Right atrium auricular region (tissue), 2 donors: ENCODE data around the gene SPCS3. TPM values are rescaled to one million over a fixed set of nuclear protein-coding genes. Genes with fewer than 3 reads are reported as not detected.
"Not testable (repeated sequence)": the region's sequence is repeated elsewhere in the genome, so short reads cannot be mapped to it uniquely, and the experiment has no call there.

Experiments
- DNase-seq: peaks from one replicate; pipeline ENCODE4 v3.0.0-alpha.2; 2019; ENCODE audit warnings: low spot score
- H3K27ac ChIP-seq, 2 donors: fragments of 200-600 bp; sonication (generic); 1 replicate in 1 of 2; 2 replicates in 1 of 2; pipeline ENCODE4 v1.5.1; 2016 to 2019
- H3K27me3 ChIP-seq, 2 donors: fragments of 200-600 bp; sonication (generic); one replicate each; pipeline versions ENCODE4 v1.5.1 to v1.6.0; 2017 to 2019
- H3K36me3 ChIP-seq: fragments of 200-600 bp; sonication (generic); one replicate; pipeline ENCODE4 v1.5.1; 2016
- H3K4me1 ChIP-seq, 2 donors: fragments of 200-600 bp; sonication (generic); one replicate each; pipeline versions ENCODE4 v1.5.1 to v1.6.0; 2017 to 2019
- H3K4me3 ChIP-seq, 2 donors: fragments of 200-600 bp; sonication (generic); 1 replicate in 1 of 2; 2 replicates in 1 of 2; pipeline ENCODE4 v1.5.1; 2017 to 2019; ENCODE audit warnings: mild to moderate bottlenecking in 1 of 2, moderate library complexity in 1 of 2
- H3K9me3 ChIP-seq, 2 donors: fragments of 200-600 bp; sonication (generic); one replicate each; pipeline ENCODE4 v1.5.1; 2019
- total RNA-seq, 2 donors: library from RNA; depleted of rRNA; stranded (reverse); fragments of >200 nt; gene quantifications; one replicate each; pipeline ENCODE4 v1.1.0, GENCODE V29; 2016
- TF ChIP-seq, protein P1 (sequence below), 2 donors: fragments of 200-600 bp; sonication (generic); IDR thresholded peaks; one replicate each; pipeline ENCODE4 v1.5.1; 2019; ENCODE audit warnings: antibody characterized with exemption in 2 of 2

SPCS3 gene
- total RNA-seq, 2 donors from 2014 or later: 45.7 to 55.0 TPM

DNA sequence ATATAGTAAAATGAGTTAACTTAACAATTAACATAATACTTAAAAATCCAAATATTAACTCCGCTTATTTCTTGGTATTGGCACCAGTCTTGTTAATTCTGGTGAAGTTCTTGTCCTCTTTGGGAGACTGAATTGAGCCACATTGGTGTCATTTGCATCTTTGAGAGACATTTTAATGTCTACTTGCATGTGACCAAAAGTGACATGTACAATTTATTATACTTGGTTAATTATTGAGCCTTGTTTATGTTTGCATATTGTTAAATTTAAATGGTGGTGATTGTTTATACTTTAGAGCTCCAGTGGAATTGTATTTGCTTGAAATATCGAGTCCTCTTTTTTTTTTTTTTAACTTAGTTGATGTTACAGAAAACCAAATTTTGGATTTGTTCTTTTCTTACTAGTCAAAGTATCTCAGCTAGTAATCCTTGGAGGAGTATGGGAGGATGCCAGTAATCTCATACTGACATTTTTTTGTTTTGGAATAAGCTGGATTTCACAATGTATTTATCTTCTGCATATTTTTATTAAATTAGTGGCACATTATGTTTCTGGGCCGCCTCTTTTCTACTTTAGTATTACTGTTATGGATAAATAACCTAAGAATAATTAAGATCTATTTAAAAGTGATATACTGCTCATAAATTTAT, 3.9 kb downstream of the SPCS3 start:
- H3K27ac ChIP-seq: no peak overlapping the region
- H3K27me3 ChIP-seq: no peaks in the 10 kb centered on the region
- no peaks in the 10 kb centered on the region for H3K9me3 ChIP-seq
- no peaks in the 10 kb centered on the region for H3K36me3 ChIP-seq
- peaks cover 0 to 49% of the 10 kb centered on the region in 2 donors for H3K4me1 ChIP-seq
- DNase-seq: no peak
- no peak overlapping the region for H3K4me3 ChIP-seq
- TF ChIP-seq, protein P1, sequence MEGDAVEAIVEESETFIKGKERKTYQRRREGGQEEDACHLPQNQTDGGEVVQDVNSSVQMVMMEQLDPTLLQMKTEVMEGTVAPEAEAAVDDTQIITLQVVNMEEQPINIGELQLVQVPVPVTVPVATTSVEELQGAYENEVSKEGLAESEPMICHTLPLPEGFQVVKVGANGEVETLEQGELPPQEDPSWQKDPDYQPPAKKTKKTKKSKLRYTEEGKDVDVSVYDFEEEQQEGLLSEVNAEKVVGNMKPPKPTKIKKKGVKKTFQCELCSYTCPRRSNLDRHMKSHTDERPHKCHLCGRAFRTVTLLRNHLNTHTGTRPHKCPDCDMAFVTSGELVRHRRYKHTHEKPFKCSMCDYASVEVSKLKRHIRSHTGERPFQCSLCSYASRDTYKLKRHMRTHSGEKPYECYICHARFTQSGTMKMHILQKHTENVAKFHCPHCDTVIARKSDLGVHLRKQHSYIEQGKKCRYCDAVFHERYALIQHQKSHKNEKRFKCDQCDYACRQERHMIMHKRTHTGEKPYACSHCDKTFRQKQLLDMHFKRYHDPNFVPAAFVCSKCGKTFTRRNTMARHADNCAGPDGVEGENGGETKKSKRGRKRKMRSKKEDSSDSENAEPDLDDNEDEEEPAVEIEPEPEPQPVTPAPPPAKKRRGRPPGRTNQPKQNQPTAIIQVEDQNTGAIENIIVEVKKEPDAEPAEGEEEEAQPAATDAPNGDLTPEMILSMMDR (IDR thresholded peaks at IDR 0.05): no peak

DNA sequence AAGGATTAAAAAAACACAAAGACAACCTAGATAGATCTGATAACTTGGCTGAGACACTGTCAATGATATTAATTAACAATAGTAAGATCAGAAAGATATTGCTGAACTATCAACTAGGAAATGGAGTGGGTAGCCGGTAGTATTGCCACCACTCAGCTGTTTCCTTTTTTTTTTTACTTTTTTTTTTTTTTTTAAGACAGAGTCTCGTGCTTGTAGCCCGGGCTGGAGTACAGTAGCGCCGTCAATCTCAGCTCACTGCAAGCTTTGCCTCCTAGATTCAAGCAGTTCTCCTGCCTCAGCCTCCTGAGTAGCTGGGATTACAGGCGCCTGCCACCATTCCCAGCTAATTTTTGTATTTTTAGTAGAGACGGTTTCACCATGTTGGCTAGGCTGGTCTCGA, 5.1 kb downstream of the SPCS3 start:
- not testable (repeated sequence) for DNase-seq, H3K36me3 ChIP-seq, H3K9me3 ChIP-seq, H3K27ac ChIP-seq, H3K27me3 ChIP-seq, H3K4me3 ChIP-seq
- peaks cover 0 to 42% of the 10 kb centered on the region in 2 donors for H3K4me1 ChIP-seq

DNA sequence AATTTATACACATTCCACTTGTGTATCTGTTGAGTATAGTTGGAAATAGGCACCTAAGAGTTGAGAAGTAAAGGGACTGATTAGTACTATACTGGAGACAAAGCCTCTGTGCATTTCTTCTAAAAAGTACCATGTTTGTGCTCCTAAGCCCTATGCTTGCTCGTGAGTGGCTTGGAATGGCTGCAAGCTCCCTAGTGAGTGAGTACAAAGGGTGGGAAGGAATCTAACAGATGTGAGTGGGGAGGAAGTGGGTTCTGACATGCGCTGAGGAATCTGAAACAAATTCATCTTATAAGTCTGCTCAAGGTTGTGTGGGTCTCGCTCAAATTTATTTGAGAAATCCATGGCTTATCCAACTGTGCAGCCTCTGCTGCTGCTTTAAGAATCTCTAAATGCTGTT, 13.3 kb downstream of the SPCS3 start:
- no peak overlapping the region for H3K4me3 ChIP-seq
- TF ChIP-seq, protein P1 (IDR thresholded peaks at IDR 0.05): no peak
- no peaks in the 10 kb centered on the region for H3K9me3 ChIP-seq
- no peaks in the 10 kb centered on the region for H3K4me1 ChIP-seq
- H3K27ac ChIP-seq: no peak overlapping the region
- DNase-seq: no peak
- peaks cover 6% of the 10 kb centered on the region for H3K36me3 ChIP-seq
- H3K27me3 ChIP-seq: no peaks in the 10 kb centered on the region

DNA sequence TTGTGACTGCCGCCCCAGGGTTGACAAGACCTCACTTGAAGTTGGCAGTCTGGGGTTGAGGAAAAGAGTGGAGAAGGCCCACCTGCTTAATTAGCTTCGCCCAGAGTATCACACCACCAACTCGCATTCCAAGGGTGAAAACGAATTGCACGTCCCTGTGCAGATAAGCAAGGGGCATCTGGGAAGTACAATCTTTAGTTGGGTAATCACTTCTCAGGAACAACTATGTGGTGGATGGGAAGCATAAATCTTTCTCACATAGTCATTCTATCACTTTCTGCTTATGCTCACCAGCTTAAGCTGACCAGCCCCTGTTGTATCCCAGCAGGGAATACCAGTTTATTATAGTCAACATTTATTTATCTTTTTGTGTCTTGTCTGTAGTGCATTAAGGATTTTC, 14.3 kb downstream of the SPCS3 start:
- no peak overlapping the region for H3K4me3 ChIP-seq
- H3K4me1 ChIP-seq: no peaks in the 10 kb centered on the region
- no peak for DNase-seq
- no peaks in the 10 kb centered on the region for H3K27me3 ChIP-seq
- no peaks in the 10 kb centered on the region for H3K9me3 ChIP-seq
- no peak overlapping the region for H3K27ac ChIP-seq
- TF ChIP-seq, protein P1 (IDR thresholded peaks at IDR 0.05): no peak
- peaks cover 6% of the 10 kb centered on the region for H3K36me3 ChIP-seq

DNA sequence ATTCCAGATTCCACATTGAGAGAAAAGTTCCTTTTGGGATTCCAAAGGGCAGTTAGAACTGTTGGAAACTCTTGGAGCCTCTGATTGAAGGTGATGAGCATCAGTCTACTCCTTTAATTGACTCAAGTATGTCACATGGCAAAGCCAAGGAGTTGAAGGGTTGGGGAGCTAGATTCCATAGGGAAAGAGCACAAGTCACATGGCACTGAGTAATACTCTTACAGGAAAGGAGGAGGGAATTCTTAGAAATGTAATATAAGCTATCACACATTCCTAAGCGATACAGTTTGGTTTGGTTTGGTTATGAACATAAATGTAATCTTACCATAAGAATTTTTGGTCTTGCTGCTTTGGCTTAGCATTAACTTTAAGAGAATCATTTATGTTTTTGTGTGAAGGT, 15.7 kb downstream of the SPCS3 start:
- peaks cover 3% of the 10 kb centered on the region for H3K36me3 ChIP-seq
- TF ChIP-seq, protein P1 (IDR thresholded peaks at IDR 0.05): no peak
- no peak overlapping the region for H3K4me3 ChIP-seq
- no peak overlapping the region for H3K27ac ChIP-seq
- H3K9me3 ChIP-seq: no peaks in the 10 kb centered on the region
- DNase-seq: no peak
- no peaks in the 10 kb centered on the region for H3K27me3 ChIP-seq
- no peaks in the 10 kb centered on the region for H3K4me1 ChIP-seq

DNA sequence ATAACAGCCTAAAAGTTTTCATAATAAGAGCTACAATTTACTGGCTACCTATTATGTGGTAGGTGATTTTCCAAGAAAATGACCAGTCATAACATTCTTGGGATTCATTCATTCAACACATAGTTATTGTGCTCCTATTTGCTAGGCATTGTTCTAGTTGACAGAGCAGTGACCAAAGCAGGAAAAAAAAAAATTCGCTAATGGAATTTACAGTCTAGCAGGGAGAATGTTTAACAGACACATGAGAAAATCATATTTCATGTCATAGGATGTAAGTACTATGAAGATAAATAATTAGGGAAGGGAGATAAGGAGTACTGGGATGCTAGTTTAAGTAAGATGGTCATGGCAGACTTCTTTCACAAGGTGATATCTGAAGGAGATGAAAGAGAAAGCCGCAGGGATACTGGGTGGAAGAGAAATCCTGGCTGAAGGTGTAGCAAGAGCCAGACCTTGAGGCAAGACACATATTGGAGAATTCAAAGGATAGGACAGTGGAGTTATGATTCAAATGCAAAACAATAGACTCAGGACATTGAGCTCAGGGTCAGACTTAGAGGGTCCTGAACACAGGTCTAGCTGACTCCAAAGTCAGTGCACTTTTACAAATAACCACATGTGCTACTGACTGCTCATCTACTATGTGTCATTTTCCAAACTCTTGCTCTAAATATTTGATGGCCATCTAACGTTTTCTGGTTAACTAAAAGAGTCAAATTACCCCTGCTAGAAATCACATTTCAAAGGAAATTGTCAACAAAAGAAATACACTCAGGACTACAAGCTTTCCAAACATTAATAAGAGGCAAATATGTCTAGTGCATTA, 20.4 kb downstream of the SPCS3 start:
- Histone ChIP-seq H3K36me3 (no peaks in the 10 kb centered on the region), H3K27ac (no peak overlapping the region), H3K4me3 (no peak overlapping the region), H3K9me3 (peaks cover 4 to 20% of the 10 kb centered on the region in 2 donors), H3K27me3 (no peaks in the 10 kb centered on the region), H3K4me1 (no peaks in the 10 kb centered on the region)
- DNase-seq: no peak
- TF ChIP-seq, protein P1 (IDR thresholded peaks at IDR 0.05): no peak
